Renal cortex interstitium (tissue), 11 donors: ENCODE data around the gene MAMDC2. TPM values are rescaled to one million over a fixed set of nuclear protein-coding genes. Genes with fewer than 3 reads are reported as not detected.
A peak's percentile ranks its signal among the peaks of the same experiment; 100 is the strongest.
"Not testable (repeated sequence)": the region's sequence is repeated elsewhere in the genome, so short reads cannot be mapped to it uniquely, and the experiment has no call there.

Experiments
- DNase-seq, 11 donors: peaks; one replicate each; pipeline ENCODE4 v3.0.0-alpha.2; 2013; ENCODE audit warnings: low read depth in 9 of 11, low spot score in 4 of 11; ENCODE audit errors: extremely low read depth in 1 of 11
- polyA plus RNA-seq, 3 donors: library from polyadenylated mRNA; unstranded; fragments of 120-200 nt; gene quantifications; one replicate each; pipeline ENCODE4 v1.2.1, GENCODE V29; 2013; ENCODE audit not compliant: insufficient read length in 3 of 3

MAMDC2 gene
- polyA plus RNA-seq, 3 donors: 5.6 to 6.6 (median 5.7) TPM

DNA sequence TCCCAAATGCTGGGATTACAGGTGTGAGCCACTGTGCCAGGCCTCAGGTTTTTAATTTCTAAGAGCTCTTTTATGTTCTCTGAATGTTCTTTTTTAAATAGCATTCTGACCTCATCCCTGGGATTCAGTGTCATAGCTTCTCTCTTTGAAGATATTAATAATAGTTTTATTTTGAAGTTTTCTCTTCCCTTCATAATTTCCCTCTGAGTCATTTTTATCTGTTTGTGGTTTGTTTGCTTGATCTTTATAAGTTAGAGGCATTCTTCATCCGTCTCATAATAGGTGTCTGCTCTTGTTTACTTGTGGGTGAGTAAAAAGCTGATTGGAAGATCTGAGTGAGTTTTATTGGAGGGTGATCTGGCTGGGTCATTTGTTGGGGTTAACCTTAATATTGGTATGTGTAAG lies 12.5 kb upstream of the MAMDC2 start:
- DNase-seq: no peak

DNA sequence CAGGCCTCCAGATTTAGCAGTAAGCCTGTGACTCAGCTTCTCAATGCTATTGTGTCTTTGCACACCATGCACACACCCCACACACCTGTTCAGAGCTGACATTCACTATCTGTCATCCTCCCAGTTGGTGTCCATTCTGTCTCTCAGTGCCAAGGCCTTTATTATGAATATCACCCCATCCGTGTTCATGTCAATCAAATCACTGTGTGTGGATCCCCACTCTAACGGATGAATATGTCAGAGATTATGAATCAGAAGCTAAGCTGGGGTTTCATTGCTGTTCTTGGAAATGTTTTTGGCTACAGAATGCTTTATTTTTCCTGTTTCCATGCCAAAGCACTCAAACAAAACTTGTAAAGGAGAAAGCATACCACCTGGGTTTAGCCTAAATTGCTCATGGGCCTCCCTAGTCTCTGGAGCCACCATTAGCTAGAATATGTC lies 9.4 kb upstream of the MAMDC2 start:
- DNase-seq: no peak

DNA sequence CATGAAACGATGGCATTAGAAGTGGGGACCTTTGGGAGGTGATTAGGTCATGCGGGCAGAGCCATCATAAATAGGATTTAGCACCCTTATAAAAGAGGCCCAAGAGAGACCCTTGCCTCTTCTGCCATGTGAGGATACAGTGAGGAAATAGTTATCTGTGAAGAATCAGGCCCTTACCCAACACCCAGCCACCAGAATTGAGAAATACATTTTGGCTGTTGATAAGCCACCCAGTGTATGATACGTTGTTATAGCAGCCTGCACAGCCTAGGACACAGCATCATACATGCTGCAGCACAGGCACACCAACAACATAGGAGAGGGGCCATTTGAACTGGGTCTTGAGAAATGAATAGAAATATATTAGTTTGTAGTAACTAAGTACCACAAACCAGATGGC lies 8.0 kb upstream of the MAMDC2 start:
- no peak for DNase-seq

DNA sequence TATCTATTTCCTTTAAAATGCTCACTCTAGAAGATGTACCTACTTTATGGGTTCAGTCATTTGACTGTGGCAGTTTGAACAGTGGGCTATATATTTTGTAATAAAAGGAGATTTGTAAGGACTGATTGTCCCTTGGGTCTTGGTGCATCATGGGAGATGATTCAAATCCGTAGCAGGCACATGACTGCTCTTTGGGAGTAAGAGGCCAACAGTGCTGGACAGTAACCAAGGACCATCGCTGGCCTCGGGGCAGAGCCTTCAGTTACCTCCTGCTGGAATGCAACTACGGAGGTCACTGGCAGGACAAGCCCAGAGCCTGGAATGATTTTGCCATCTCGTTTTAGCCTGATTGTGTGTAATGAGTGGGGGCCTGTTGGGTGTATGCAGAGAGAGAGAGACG lies 7.0 kb upstream of the MAMDC2 start:
- DNase-seq: no peak

DNA sequence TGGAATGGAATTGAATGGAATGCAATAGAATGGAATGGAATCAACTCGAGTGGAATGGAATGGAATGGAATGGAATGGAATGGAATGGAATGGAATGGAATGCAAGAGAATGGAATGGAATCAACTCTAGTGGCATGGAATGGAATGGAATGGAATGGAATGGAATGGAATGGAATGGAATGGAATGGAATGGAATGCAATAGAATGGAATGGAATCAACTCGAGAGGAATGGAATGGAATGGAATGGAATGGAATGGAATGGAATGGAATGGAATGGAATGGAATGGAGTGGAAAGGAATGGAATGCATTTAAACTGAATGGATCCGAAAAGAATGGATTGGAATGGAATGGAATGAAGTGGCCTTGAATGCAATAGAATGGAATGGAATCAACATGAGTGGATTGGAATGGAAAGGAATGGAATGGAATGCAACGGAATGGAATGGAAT lies 5.5 kb upstream of the MAMDC2 start:
- not testable (repeated sequence) for DNase-seq

DNA sequence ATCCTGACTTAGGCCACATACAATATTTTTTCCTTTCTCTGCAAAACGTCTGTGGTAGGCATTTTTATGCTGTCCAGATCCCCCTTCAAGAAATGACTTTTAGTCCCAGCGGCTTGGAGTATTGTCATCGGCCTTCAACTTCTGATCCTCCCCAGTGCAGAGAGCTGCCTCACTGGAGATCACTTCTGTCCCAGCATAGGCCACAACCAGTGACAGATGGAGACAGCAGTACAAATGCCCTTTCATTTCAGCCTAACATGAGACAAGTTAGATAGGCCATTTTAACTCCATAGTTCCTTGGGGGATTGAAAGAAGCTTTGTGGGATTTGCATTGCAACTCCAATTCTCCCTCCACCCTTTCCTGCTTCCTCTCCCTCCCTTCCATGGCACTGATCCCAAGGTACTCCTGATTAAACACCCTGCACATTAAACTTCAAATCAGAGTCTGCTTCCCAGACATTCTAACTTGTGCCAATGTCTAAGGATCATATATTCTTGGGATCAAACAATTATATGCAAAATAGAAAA lies 3.2 kb upstream of the MAMDC2 start:
- no peak for DNase-seq

DNA sequence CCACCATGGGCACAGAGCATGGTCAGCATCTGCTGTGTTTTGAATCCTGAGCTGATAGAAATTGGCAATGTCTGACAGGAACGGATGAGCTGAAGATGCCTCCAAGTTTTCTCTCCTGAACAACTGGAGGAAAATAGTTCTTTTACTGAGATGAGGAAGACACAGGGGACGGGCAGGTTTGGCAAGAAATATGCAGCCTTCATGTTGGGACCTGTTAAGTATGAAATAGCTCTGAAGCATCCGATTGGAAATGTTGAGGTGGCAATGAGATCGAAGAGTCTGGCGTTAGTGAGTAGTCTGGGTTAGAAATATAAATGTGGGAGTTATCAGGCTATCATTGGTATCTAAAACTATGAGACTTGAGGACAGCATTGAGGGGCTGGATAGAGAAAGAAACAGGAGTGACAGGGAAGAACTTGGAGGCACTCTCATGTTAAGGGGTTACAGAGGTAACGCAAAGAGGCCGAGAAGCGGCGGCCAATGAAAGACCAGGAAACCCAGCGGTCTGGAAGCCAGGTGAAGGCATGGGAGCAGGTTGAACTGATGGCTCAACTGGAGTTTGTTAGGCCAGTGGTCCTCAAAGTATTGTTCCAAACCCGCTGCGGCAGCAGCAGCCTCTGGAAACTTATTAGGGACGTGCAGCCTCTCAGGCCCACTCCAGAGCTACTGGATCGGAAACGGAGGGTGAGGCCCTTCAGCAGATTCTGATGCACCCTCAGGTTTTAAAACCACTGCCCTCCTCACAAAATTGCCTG lies 1.0 kb upstream of the MAMDC2 start:
- no peak for DNase-seq

DNA sequence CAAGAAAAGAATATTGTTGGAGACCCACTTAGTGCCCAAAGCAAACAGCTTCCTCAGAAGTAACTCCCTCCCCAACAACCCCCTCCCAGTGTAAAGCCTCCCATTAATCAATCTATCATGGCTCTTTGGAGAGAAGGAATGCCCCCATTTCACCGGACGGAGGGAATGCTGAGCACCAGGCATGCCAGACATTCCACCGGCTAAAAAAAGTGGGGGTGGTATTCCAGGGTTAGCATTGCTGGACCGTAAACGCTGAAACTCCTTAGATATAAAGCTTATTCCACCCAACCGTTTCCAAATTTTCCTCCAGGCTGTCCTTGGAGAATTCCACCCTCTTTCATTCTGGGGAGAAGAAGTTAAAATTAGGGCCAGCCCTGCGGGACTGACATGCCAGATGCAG lies 363 bp upstream of the MAMDC2 start:
- peak in 2 of 11 donors; percentile 9 to 43 for DNase-seq

DNA sequence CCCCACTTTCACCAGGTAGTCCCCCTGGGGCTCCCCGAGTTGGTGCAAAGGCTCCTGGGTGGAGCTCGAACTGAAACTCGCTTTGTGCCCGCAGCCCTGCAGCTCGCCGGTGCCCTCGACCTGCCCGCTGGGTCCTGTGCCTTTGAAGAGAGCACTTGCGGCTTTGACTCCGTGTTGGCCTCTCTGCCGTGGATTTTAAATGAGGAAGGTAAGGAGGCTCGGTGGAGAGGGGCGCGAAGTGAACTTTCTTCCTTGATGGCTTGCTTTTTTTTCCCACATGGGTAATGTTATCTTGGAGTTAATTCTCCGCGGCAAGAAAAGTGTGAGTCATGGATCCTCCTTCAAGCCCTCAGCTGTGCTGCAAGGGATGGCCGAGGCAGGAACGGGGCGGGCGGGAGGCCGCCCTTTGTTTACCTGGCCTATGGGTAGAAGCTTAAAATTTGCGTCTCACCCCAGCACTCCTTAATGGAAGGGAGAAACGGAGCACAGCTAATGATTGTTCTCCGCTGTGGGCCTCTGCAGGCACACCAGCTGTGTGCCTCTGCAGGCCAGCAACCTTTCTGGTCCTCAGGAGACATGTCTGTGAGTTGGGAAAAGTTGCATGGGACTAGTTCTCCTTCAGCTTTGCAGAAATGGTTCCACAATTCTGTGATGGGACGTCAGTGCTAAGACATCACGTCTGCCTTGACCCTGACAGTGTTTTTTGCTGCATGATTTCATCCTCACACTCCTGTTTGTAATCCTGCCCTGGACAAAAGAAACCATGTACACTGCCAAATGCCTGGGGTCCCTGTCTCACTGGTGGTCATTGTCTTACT lies 1.1 kb downstream of the MAMDC2 start:
- DNase-seq: no peak

DNA sequence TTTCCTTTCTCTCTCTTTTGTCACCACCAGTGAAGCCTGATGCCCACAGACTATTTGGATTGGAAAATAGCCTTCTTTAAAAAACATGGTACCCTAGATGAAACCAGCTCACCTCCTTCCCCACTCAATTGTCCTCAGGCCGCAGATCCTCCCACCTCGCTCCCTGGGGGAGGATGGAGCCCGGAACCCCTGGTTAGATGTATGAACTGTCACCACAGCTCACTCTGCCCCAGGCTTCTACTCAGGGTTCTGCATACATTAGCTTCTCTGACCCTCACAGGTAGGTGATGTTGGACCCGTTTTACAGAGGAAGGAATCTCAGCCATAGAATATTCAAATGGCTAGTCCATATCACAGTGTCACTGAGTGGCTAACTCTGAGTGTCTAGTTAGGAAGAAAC lies 1.8 kb downstream of the MAMDC2 start:
- no peak for DNase-seq

DNA sequence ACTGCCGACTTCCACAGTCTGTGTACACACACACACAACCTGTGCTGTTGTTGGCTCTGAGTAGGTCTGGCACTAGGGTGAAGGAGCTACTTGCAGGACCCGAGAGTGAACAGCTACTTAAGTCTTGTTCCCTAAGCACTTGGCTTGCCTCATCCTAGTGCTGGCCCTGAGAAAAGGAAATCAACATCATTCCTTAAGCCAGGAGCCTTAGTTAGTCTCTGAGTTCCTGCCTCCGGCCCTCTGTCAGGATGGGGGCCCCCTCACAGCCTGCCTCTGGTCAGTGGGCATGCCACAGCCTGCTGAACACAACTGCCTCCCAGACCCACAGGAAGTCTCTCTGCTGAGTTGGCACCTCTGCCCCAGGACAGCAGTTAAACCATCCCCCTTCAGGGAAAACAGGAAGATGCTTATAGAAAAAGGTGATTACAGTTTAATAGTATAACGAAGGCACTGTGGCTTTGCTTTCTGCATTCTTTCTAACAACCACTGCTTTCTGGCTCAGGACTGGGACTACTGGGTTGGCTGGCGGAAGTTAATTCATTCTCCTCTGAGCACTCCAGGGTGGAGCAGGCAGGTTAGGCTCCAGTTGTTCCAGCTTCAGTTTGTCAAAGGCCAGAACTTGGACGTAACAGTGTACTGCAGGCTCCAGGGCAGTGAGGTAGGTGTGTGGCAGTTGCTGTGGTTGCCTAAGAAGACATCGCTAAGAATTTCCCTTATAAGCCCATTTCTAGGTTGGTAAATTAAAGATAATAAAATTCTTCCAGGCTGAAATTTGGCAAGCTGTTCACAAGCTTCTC lies 2.8 kb downstream of the MAMDC2 start:
- no peak for DNase-seq

DNA sequence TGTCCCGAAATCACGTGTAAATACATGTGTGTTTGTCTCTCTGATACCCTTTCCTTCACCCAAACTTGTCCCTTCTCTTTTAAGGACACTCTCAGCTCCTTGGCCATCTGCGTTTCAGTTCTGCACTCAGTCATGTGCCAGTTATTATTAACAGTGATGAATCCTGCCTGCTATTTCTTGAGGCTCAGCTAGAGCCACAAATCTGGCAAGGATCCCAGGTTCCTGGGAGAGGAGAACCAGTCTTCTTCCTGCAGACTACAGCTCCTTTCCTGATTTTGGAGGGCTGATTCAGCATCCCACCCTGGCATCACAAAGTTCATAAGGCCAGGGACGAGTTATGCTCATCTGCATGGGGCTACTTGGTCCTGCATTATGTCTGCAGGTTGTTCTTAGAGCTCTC lies 5.6 kb downstream of the MAMDC2 start:
- no peak for DNase-seq

DNA sequence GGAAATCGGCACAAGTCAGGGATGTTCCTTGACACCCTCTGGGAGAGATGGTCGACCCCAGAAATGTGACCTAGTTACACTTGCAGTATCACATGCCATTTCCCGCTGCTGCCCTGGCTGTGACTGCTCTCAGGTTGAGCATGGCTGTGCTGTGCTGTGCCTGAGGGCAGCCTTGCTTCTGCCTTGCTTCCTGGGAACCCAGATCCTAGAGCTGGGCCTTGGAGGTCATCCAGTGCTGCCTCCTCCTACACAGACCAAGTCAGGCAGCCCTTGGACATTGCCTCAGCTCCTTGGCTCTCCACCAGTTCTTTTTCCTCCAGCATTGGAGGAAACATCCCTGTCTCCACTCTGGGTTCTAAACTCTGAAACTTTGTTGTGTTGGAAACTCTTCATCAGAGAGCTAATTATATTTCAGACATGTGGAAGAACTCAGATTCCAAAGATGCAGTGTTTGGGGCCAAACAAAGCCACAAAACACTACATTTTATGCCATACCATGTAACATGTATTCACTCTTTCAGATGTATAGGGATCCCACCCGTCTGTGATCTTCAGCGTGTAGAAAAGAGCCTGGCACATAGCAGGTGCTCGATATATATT lies 6.1 kb downstream of the MAMDC2 start:
- no peak for DNase-seq

DNA sequence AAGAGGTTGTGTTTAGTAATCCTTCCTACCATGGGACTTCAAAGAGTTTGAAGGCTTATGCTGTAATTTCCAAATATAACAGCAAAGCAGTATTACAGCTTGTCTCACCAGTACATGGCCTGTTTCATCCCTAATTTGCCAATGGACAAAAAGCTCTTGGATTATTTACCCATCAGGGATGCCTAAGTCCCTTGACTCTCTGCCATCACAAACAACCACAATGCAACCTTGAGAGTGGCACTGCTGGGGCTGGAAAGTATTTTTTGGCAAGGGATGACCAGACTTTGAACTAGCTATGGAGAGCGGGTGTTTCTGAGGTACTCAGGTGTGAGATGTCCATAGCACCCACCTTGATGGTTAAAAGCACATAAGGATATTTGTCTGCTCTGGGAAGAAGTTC lies 9.1 kb downstream of the MAMDC2 start:
- DNase-seq: no peak

DNA sequence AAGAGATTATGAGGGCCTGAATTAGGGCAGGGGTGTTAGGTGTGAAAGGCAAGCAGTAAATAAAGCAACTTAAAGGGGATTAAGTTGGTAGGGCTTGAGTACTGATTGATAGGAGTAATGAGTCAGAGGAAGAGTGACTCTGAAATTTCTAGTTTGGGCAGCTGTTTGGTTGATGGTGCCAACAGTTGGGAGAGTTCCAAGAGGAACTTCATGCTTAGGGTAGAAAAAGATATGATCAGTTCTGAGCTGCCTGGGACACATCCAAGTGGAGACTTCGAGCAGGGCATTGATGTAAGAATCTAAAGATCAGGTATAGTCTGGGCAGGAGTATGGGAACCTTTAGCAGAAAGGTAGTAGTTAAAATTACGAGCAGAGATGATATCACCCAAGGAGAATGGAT lies 10.2 kb downstream of the MAMDC2 start:
- DNase-seq: no peak

DNA sequence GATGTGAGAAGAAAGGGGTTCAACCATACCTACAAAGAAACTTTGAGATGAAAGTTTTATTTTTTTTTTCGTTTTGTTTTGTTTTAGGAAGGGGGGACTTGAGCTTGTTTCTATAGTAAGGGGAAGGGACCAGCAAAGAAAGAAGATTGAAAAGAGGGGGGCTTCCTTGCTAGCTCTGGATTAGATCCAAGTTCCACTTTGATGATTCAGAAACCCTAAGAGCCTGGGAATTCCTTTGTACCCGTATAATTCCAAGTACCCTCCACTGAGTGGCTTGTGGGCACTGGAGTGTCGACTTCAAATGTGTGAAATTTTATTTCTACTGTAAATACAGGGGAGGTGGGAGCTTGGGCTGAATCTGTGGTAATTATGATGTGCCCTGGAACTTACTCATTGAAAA lies 10.9 kb downstream of the MAMDC2 start:
- DNase-seq: no peak

DNA sequence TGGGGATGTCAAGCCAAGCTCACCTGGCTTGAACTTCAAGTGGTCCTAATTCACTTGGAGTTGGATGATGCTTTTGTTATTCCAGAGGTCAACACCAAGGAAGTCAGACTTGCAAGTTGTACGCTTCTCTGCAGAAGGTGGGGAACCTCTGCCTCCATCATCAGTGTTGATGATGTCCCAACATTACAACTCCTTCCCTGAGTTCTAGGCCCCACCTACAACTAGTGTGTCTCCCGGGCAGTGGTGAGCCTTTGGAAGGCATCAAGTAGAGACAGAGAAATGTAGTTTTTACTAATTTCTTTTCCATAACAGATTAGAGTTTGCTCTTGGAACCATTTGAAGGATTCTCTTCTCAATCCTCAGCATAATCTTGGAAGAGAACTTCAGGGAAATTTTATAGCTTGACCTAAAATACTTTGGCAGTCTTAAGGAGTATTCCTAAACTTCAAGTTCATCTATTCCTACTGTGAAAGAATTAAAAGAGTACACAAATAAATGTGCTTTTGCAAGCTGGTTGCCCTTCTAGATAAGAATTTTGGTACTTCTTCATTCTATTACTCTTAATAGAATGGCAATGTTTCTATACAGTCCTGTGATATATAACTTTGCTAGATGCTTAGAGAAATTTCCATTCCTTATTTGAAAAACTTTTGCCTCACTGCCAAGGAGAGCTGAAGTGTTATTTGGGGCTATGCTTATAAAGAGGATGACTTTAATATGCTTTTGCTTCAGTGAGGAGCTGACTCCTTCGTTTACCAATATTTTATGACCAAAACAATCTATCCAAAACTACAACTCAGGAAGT lies 12.0 kb downstream of the MAMDC2 start:
- DNase-seq: no peak

DNA sequence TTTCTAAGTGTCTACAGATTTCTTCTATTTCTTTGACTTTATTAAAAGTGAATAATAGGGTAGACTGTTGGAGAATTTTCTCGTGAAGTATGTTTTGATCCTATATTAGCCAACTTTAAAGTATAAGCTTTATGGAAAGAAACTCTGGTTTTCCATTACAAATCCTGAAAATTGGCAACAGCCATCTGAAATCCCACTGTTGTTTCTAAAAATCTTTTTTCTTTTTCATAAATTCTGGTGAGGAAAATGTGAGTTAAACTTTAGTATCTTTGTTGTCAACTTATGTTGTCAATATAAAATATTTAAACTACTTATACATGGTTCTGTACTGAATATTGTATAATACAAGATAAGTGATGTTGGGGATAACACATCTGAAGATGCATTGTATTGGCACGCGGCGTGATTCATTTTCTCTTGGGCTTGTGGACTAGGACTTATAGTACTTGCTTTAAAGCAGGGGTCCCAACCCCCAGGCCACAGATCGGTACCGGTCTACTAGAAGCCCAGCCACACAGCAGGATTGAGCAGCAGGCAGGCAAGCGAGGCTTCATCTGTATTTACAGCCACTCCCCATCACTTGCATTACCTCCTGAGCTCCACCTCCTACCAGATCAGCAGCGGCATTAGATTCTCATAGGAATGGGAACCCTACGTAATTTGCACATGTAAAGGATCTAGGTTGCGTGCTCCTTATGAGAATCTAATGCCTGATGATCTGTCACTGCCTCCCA lies 12.7 kb downstream of the MAMDC2 start:
- DNase-seq: no peak
